Testis (tissue), 5 donors: ENCODE measurements around the gene GLTPD2. TPM values are rescaled to one million over a fixed set of nuclear protein-coding genes. Genes with fewer than 3 reads are reported as not detected.

Experiments
- DNase-seq: peaks from one replicate; pipeline ENCODE4 v3.0.0-alpha.2; 2019
- H3K27ac ChIP-seq, 2 donors: fragments of 200-600 bp; sonication (generic); one replicate each; pipeline ENCODE4 v1.5.1; 2019
- H3K27me3 ChIP-seq: fragments of 200-600 bp; sonication (generic); one replicate; pipeline ENCODE4 v1.5.1; 2019
- H3K36me3 ChIP-seq: fragments of 200-600 bp; sonication (generic); one replicate; pipeline ENCODE4 v1.5.1; 2017; ENCODE audit warnings: low read depth; ENCODE audit errors: missing control alignments
- H3K4me1 ChIP-seq: fragments of 200-600 bp; sonication (generic); one replicate; pipeline ENCODE4 v1.5.1; 2019
- H3K4me3 ChIP-seq, 2 donors: fragments of 200-600 bp; sonication (generic); one replicate each; pipeline ENCODE4 v1.5.1; 2017 to 2019
- H3K9me3 ChIP-seq: fragments of 200-600 bp; sonication (generic); one replicate; pipeline ENCODE4 v1.5.1; 2017
- CTCF ChIP-seq, 3 experiments: fragments of 450-650 bp in 2 of 3; fragments of 200-600 bp in 1 of 3; sonication (generic) in 1 of 3; IDR thresholded peaks; one replicate each; pipeline ENCODE4 v1.5.1; 2016 to 2019; ENCODE audit warnings: antibody characterized with exemption in 3 of 3, mild to moderate bottlenecking in 2 of 3, moderate library complexity in 1 of 3
- POLR2A ChIP-seq: fragments of 450-650 bp; IDR thresholded peaks from one replicate; pipeline ENCODE4 v1.6.1; 2017; ENCODE audit warnings: antibody characterized with exemption, mild to moderate bottlenecking, moderate library complexity
- WGBS, 2 donors: methylation state at CpG; one replicate each; pipeline ENCODE4 v1.1.5; 2018; 5-methylcytosine and 5-hydroxymethylcytosine counted together
- intact Hi-C: fragments of 100-400 bp; cut with DNase I; formaldehyde crosslinking; loops from one replicate; pipeline ENCODE4 v1.15.1; 2023; ENCODE audit warnings: low total_unique reads
- long read RNA-seq, 2 donors: transcript quantifications; one replicate each; lab custom pipeline, GENCODE V29; 2026
- polyA plus RNA-seq: library from polyadenylated mRNA; stranded (reverse); fragments of 350-450 nt; fragmentation: Illumina TruSeq; extraction: RNeasy Lipid Tissue Mini Kit (QIAGEN cat#74804); gene quantifications from one replicate; pipeline ENCODE4 v1.2.3, GENCODE V29; 2014; ENCODE audit warnings: low read depth, low replicate concordance; ENCODE audit not compliant: insufficient read depth
- total RNA-seq, 2 donors: library from RNA; depleted of rRNA; stranded (reverse); fragments of >200 nt; gene quantifications; one replicate each; pipeline ENCODE4 v1.2.3, GENCODE V29; 2016

The GLTPD2 gene
- total RNA-seq = not detected
- not detected for polyA plus RNA-seq
- long read RNA-seq, donor 1, partial matches to known transcripts = 0 of 1 reads
- long read RNA-seq, donor 1, other reads (novel, unspliced or antisense) = 0 of 1 reads
- long read RNA-seq, donor 2 = 0 reads

- TF ChIP-seq POLR2A (no peak), CTCF (IDR thresholded peaks at IDR 0.05) (no peak)
- peak within 1 kb of the TSS; percentile 59 to 72 for H3K4me3 ChIP-seq
- H3K27ac ChIP-seq = peak within 1 kb of the TSS; percentile 71 to 91
- H3K4me1 ChIP-seq = peaks cover 24% of the 10 kb centered on the region
- H3K9me3 ChIP-seq = no peaks in the 10 kb centered on the region
- H3K36me3 ChIP-seq = no peaks in the 10 kb centered on the region
- DNase-seq = no peak
- intact Hi-C loops = no loop called here
- WGBS, 2 donors = 25 to 38% methylated on average over 26 to 56 of the region's 62 CpGs
- H3K27me3 ChIP-seq = no peaks in the 10 kb centered on the region
Measured at GRCh38 chr17:4788807-4789700, at the start of gene GLTPD2. GLTPD2 (plus strand) TSS chr17:4788964; CDS start chr17:4789012, 48 bp downstream.

GRCh38 chr17:4739122-4740024 lies 49.4 kb upstream of the GLTPD2 start, which contains the start of the genes CXCL16 and ZMYND15:
CXCL16 (minus strand) TSS chr17:4739928; CDS start chr17:4739339, 589 bp downstream.
ZMYND15 (plus strand) TSS chr17:4739833; CDS start chr17:4740549, 716 bp downstream.
- 1 to 3% methylated on average over 6 to 64 of the region's 100 CpGs for WGBS, 2 donors
- TF ChIP-seq POLR2A (no peak), CTCF (IDR thresholded peaks at IDR 0.05) (no peak)
- no peaks in the 10 kb centered on the region for H3K36me3 ChIP-seq
- no peaks in the 10 kb centered on the region for H3K27me3 ChIP-seq
- H3K9me3 ChIP-seq = no peaks in the 10 kb centered on the region
- intact Hi-C loops = loop anchor here (10.0 kb wide), 1 partner anchor 145 kb away; no protein-coding TSS in a partner anchor
- DNase-seq = peak; percentile 60
- H3K4me1 ChIP-seq = no peaks in the 10 kb centered on the region
- H3K27ac ChIP-seq = peak within 1 kb of the TSS; percentile 60 to 61
- H3K4me3 ChIP-seq = peak within 1 kb of the TSS; percentile 74 to 81

GRCh38 chr17:4740025-4740351 lies 48.8 kb upstream of the GLTPD2 start:
- Histone ChIP-seq H3K27ac (peak overlapping the region in 1 of 2 donors; percentile 60), H3K9me3 (no peaks in the 10 kb centered on the region), H3K36me3 (no peaks in the 10 kb centered on the region), H3K4me1 (no peaks in the 10 kb centered on the region), H3K4me3 (peak overlapping the region; percentile 74 to 81), H3K27me3 (no peaks in the 10 kb centered on the region)
- intact Hi-C loops = no loop called here
- DNase-seq = no peak
- WGBS, 2 donors = 9% methylated on average over 4 to 13 of the region's 13 CpGs
- TF ChIP-seq POLR2A = no peak
- TF ChIP-seq CTCF (IDR thresholded peaks at IDR 0.05) = no peak

- Histone ChIP-seq H3K4me3 (peak overlapping the region in 1 of 2 donors; percentile 74), H3K36me3 (no peaks in the 10 kb centered on the region), H3K9me3 (no peaks in the 10 kb centered on the region), H3K27ac (no peak overlapping the region), H3K4me1 (no peaks in the 10 kb centered on the region), H3K27me3 (no peaks in the 10 kb centered on the region)
- no peak for DNase-seq
- 82 to 83% methylated on average over 6 to 8 of the region's 8 CpGs for WGBS, 2 donors
- intact Hi-C loops = no loop called here
- TF ChIP-seq POLR2A (no peak), CTCF (IDR thresholded peaks at IDR 0.05) (no peak)
Measured at GRCh38 chr17:4740584-4740983, 48.2 kb upstream of the GLTPD2 start.
